ENCODE results near the gene SGK1.
"Not testable (repeated sequence)": the region's sequence is repeated elsewhere in the genome, so short reads cannot be mapped to it uniquely, and the experiment has no call there.

SGK1 gene

DNA sequence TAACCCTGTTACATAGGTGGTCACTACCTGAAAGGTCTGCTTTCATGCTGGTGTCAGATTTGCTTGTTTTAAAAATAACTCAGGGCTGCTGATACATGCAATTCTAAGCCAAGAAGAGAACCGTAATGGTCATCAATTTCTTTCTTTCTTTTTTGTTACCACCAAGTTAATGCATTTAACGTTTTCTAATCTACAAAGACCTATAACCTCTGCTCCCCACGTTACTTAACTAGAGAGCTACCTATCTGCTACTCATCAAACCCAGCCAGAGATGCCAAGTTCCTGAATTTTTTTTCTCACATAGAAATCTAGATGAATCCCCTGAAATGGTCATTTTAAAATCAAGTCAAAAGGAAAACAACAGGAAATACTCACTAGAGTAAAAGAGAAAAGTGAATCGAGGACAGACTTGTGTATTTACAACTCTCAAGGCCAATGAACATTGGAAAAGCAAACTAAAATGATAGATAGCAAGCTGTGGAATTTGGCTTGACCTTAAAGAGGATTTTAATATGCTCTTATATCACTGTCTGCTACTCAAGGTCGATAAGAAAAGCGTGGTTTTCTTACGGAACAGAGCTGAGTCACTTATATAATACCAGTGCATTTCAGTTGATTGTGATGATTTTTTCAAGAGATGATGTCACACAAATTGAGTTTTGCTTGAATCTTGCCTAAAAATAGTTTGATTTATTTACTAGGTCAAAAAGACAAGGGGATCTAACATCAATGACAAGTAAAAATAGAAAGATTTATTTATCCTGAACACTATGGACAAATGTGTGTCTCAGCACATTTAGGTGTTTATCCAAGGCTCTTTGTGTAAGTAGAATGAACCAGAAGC lies 67.9 kb downstream of the SGK1 start:
- no peak for DNase-seq

DNA sequence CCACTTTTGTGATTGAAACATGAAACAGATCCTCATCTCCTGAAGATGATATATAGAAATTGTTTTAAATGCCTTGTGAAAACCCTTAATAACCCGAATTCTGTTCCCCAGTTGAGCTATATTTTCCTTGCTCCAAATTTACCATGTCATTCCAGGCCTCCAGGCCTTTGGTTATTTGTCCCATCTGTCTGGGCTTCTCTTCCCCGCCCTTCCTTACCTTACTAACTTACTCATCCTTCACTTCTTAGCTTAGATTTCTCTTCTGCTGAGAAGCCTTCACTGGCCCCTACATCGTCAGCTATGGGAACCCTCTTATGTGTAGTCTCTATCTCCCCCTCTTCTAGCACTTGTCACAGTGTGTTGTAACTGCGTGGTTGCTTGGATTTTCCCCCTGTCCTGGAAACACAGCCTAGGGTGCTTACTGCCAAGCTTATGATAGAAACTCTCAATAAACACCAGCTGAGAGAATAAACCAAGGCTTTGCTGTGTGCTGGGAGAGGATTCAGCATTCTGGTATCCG lies 68.6 kb downstream of the SGK1 start:
- DNase-seq = no peak

DNA sequence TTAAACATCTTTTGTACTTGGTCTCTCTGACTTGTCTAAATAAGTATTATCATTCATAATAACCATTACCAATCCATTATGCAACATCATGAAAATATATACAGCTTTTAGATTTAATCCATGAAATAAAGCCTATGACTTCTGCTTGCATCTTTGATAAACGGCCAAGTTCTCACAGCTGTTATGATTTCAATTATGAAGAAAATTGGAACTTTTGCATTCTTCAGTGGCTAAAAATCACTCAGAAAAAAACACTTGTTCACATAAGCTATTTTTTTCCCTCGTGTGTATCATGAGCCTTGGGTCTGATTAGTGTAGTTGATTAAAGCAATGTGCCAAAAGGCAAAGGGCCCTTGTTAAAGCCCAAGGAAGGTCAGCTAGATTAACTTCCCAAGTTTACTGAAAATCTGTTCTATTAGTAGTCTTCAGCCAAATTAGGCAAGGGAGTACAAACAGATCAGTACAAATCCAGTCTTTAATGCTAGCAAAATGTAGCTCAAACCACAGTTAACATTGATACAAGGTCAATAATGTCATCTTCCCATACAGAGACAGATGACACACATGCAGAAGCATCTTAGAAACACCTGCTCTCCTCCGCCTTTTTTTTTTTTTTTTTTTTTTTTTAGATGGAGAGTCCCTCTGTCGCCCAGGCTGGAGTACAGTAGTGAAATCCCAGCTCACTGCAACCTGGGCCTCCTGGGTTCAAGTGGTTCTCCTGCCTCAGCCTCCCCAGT lies 69.9 kb downstream of the SGK1 start:
- DNase-seq = no peak

DNA sequence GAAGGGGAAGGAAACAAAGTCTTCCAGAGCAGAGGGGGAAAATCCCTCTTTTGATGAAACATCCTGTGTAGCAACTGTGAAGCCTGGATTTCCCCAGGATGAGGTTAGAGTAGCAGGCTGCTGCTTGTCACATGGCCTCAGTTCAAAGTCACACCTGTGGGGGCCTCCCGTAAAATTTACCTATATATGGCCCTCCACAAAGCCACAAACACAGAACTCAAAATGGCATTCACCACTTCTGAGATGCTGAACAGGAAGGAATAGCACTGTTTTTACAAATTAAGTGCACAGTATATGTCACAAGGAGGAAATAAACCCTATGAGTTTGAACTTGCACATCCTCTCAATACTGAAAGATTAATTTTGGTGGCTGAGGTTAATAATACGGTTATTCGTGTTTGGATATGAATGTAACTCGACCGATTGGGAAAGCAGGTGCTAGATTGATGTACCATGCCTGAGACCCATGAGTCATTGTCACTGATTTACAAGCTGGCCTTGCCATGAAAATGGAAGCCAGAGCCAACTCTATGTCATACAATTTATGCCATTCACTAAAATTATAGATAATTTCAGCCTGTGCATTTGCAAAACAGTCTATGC lies 70.6 kb downstream of the SGK1 start:
- peak; percentile 52 to 65 for DNase-seq

DNA sequence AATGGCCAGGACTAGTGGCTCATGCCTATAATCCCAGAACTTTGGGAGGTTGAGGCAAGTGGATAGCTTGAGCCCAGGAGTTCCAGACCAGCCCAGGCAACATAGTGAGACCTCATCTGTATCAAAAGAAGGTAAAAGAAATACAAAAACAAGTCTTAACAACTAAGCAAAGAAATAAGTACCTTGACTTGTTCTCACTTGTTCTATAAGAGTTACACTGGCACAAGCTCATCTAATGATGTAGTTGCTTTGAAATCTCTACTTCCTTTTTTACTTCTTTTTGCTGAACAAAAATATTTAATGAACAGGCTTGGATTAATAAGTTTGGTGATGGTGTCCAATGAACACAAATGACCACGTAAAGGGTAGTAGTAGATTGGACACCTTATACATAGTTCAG lies 72.2 kb downstream of the SGK1 start:
- DNase-seq = no peak

DNA sequence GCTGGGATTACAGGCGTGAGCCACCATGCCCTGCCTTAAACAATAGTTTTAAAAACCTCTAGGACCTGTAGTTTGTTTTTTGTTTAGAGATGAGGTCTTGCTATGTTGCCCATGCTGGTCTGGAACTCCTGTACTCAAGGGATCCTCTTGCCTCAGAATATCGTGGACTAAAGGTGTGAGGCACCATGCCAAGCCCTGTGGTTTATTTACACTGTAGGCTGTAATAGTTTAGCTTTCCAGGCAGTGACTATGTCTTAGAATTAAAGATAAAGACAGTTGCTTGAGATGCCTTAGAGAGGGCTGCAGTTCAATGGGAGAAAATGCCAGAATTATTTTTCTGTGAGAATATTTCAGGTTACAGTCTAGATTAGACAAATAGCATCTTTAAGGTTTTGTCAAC lies 72.9 kb downstream of the SGK1 start:
- no peak for DNase-seq

DNA sequence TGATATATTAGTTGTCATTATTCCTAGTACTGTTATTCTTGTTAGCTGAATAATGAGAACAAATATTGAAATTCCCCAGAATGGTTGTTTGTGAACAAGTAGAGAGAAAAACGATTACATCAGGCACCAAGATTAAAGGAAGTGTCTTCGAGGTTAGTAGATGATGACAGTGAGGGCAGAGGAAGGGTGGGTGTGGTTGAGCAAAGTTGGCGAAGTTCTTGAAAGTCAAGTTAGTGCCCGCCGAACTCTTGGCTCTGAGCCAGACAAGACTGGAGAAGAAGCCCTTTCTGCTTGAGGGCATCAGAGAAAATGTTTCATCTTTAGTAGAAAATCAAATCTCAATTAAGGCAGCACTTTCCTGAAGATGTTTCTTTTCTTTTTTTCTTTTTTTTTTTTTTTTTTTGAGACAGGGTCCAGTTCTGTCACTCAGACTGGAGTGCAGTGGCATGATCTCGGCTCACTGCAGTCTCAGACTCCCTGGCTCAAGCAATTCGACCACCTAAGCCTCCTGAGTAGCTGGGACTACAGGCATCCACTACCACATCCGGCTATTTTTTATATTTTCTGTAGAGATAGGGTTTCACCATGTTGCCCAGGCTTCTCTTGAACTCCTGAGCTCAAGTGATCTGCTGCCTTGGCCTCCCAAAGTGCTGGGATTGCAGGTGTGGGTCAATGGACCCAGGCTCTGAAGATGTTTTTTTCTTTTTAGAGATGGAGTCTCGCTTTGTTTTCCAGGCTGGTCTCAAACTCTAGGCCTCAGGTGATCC lies 77.1 kb downstream of the SGK1 start:
- DNase-seq = peak; percentile 59 to 64

DNA sequence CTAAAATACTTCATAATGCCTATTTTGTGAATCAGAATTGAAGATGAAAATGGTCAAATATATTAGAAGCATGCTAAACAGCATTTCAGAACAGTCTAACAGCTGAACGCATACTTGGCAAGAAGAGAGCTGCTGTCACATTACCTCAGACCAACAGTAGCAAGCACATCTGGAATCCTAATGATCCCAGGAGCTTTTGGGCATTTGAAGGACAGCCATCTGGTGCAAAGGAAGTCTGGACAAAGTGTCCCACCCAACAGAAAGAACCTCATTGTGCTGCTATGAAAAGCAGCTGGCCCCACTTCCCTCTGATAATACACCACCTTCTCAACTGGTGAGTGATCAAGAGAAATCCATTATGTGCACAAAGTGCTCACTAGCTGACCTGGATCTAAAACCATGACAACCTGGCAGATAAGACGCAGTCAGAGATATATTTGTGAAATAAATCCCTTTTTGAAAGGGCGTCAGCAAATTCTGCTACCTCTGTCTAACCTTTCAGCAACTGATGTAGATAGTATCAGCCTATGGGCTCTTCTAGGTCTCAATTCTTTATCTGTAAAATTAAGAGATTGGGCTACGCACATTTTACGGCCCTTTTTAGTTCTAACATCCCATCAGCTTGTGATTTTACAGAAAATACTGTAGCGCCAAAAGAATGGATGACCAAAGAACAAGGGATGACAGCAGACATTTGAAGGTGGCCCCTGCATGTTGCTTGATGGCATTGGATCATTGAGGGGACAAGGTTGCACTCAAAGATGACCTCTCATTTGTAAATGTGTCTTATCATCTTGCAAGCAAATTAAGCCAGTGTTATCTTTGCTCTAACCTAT lies 78.7 kb downstream of the SGK1 start:
- DNase-seq = no peak

DNA sequence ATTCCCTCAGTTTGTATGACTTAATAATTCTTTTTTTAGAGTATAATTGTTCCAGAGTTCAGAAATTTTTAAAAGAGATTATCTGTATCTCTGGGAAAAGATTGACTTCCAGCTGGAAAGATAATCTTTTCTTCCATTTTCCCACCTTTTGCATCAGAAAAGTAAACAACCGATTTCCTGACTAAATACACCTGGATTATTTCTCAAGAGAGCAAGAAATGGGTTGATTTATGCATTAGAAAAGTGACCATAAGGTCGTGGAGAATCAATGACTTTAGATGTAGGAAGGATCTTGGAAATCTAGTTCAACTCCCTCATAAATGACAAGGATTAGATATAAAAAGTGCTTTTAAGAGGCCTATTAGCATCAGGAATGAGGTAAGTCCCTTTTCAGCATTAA lies 79.9 kb downstream of the SGK1 start:
- DNase-seq = no peak

DNA sequence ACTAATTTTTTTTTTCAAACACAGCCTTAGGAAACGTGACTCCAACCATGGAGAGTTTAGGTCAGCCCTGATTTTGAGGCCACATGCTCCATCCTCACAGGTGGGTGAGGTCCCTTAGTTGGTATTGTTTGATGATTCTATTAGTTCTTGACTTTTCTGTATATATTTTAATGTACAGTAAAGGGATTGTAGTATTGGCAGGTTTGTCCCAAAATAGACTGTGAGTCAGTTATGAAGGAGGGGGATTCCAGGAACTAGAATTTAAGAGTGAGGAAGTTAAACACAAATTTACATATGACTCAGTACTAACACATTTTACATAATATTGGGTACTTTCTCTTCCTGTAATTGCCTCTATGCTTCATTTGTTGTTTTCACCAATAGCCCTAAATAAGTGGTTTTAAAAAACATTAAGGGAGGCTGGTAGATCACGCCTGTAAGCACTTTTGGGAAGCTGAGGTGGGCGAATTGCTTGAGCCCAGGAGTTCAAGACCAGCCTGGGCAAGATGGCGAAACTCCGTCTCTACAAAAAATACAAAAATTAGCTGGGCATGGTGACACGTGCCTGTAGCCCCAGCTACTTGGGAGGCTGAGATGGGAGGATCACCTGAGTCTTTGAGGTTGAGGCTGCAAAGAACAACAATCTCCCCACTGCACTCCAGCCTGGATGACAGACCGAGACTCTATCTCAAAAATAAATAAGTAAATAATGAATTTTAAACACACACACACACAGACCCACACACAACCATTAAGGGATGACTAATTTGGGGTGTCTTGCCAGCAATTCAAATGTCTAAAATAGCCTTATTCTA lies 81.8 kb downstream of the SGK1 start:
- no peak for DNase-seq

DNA sequence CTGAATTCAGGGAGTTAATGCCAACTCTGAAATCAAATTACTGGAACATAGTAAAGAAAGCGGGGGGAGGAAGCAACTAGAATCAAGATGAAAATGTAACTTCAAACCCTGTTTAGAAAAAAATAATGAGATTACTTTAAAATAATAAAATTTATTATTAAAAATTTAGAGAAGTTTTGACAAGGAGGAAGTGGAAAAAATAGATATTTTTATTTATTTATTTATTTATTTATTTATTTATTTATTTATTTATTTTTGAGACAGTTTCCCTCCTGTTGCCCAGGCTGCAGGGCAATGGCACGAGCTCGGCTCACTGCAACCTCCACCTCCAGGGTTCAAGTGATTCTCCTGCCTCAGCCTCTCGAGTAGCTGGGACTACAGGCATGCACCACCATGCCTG lies 82.6 kb downstream of the SGK1 start:
- DNase-seq = not testable (repeated sequence)

DNA sequence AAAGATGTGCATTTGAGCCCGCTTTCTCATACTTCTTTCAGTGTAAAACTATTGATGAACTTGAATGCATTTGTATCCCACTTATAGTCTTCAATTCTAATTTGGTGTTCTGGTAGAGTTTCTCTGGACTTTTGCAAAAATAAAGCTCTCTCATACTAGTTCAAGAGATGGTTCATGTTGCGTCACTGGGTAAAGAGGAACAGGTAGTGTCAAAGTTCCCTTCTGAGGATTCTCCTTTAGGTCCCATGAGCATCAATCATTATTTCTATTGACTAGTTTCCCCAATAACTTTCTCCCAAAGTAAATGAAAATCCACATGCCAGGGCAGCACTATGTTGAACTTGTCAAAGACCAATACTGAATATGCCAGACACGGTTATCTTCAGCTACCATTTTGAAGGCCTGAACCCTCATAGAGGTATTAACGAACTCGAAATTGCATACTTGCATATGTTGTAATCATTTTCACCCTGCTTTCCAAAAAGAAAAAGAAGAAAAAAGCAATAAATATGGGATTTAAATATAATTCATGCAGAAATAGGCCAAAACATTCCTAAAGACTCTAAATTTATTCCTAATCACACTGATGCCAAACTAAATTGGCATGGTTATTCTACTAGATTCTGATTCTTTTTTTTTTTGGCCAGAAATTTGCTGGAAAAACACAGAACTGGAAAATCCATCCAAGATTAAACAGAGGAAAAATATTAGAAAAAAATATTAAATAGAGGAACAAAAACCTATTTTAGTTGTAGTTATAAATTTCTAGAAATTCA lies 84.5 kb downstream of the SGK1 start:
- DNase-seq = no peak

DNA sequence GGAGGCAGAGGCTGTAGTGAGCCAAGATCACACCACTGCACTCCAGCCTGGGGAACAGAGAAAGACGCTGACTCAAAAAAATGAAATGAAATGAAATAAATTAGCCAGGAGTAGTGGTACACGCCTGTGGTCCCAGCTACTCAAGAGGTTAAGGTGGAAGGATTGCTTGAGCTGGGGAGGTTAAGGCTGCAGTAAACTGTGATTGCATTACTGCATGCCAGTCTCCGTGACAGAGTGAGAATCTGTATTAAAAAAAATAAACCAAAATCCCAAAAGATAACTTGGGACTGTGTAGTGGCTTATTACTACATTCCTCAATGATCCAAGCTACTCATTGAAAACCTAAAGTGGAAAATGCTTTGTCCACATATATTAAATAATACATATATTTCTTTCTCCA lies 87.0 kb downstream of the SGK1 start:
- DNase-seq = no peak

DNA sequence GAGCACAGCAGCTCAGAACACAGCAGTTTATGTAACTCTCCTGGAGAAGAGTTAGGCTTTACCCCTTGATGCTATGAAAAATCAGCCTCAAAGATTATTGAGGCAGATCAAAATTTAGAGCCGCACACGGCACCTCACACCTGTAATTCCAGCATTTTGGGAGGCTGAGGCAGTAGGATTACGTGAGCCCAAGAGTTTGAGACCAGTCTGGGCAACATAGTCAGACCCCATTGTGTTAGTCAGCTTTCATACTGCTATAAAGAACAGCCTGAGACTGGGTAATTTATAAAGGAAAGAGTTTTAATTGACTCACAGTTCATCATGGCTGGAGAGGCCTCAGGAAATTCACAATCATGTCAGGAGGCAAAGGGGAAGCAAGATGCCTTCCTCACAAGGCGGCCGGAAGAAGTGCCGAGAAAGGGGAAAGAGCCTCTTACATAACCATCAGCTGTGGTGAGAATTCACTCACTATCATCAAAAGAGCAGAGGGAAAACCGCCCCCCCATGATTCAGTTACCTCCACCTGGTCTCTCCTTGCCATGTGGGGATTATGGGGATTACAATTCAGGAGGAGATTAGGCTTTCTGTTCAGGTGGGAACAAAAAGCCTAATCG lies 87.7 kb downstream of the SGK1 start:
- no peak for DNase-seq

DNA sequence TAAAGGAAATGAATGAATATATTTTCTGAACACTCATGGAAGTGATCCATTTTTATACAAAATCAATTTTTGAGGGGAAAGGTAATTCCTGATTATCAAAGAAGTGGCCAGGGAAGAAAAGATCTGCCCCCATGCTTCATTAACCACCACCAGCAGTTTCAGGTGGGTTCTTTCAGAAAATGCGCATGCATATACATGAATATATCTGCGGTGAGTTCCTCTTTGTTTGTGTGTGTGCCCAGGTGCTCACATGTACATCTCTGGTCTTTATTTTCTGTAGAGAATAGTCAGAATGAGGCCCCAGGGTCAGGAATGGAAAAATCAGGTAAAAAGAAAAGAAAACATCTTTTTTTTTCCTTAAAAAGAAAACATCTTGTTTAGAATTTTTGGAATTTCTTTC lies 88.4 kb downstream of the SGK1 start:
- DNase-seq = no peak

DNA sequence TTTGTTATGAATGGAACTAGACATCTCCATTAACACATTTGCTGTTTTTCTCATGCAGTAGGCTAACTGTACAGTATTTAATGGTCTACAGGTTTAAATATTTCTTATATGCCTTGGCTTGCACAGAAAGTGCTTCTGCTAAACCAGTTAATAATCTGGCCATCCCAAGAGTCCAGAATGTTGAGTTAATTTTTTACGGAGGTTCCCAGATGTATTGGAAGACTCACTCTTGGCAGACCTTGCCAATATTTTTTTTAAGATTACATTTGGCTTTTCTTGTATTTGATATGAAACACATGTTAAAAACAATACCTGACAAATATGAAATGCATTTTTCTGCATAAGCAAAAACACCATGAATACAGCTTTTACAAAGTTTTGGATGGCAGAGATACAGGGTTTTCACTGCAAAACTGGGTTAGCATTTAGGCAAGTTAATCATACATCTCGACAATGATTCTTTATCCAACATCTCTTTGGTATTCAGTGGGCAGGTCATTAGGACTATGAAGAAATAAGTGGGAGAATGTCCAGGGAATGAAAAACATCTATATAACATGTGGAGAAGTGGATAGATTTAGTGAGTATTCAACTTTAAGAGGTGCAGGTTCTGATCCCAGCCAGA lies 94.0 kb downstream of the SGK1 start:
- no peak for DNase-seq

DNA sequence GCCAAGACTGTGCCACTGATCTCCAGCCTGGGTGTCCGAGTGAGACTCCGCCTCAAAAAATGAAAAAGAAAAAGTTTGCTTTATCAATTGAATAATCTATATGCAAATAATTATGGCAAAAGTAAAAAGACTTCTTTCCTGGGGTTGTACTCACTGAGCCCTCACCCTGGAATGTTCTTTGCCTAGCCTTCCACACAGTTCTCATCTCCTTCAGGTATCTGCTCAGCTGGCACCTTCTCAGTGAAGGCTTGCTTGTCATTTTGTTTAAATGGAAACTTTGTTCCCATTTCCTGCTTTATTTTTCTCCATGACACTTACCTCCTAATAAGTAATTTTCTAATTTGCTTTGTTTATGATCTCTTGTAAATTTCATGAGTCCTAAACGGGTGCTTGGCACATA lies 96.7 kb downstream of the SGK1 start:
- DNase-seq = no peak

DNA sequence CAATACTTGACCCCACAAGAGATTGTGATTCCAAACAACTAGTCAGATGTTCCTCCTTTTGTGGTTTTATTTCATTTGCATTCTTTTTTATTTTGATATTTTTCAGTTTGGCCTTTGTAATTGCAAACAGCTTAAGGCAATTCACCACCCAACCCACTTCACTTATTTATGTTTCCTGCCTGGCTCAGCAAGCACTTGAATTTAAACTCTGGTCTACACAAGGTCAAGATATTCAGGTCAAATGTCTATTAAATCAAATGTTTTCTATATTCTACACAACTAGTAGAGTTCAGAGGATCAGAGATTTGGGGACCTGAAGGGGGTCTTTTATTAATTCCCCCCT lies 100.1 kb downstream of the SGK1 start:
- DNase-seq = no peak

DNA sequence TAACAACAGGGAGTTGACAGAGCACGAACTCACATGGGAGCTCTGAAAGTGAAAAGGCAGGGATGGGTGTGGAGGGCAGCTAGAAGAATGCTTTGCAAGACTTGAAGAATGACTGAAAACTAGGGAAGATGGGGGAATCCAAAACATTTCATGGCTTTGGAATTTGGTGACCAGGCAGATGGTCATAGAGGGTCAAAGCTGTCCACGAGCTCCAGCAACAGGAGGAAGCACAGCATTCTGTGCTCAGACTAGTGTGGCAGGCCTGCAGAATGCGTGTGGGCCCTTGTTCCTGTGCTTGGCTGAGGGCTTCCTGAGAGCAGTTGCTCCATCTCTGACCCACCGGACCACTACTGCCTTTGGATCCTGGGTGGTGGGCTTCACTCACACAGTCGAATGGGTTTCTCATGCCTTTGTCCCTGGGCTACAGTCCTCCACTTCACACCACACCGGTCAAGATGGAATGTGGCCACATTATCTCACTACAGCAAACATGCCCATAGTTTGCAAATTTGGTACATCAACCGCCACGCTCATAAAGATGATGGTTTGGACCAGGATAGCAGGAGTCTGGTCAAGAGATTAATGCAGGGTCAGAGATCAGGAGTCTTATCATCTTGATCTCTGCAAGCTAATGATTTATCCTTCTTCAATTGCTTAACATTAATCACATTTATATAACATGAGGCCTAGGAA lies 100.7 kb downstream of the SGK1 start:
- DNase-seq = no peak
